Osteoblast (primary cell): ENCODE results near the gene HOTAIR. TPM values are rescaled to one million over a fixed set of nuclear protein-coding genes. Genes with fewer than 3 reads are reported as not detected.

ENCODE experiments used
- DNase-seq: peaks from one replicate; pipeline ENCODE4 v3.0.0; 2011; ENCODE audit warnings: low spot score, mixed read lengths; ENCODE audit not compliant: insufficient read length; ENCODE audit errors: missing footprints
- H2AFZ ChIP-seq: 2 replicates; pipeline ENCODE4 v1.6.0; 2011; ENCODE audit warnings: mild to moderate bottlenecking, low read length
- H3K27ac ChIP-seq: 2 replicates; pipeline ENCODE4 v1.5.1; 2011; ENCODE audit warnings: mild to moderate bottlenecking, low read depth, low read length, moderate library complexity
- H3K27me3 ChIP-seq: 2 replicates; pipeline ENCODE4 v1.6.0; 2012; ENCODE audit warnings: mild to moderate bottlenecking, control low read depth, inconsistent platforms, low read length, moderate library complexity; ENCODE audit not compliant: insufficient read depth
- H3K36me3 ChIP-seq: 2 replicates; pipeline ENCODE4 v1.5.1; 2011; ENCODE audit warnings: mild to moderate bottlenecking, low read length, control low read depth, moderate library complexity; ENCODE audit not compliant: insufficient read depth
- H3K4me1 ChIP-seq: 2 replicates; pipeline ENCODE4 v1.5.1; 2011; ENCODE audit warnings: mild to moderate bottlenecking, low read length, control low read depth, moderate library complexity; ENCODE audit not compliant: insufficient read depth
- H3K4me2 ChIP-seq: 2 replicates; pipeline ENCODE4 v1.6.0; 2011; ENCODE audit warnings: mild to moderate bottlenecking, low read length; ENCODE audit not compliant: insufficient read depth
- H3K4me3 ChIP-seq: fragments of 200-600 bp; sonication (generic); 3 replicates; pipeline ENCODE4 v1.5.1; 2012; ENCODE audit warnings: mild to moderate bottlenecking, low read length, inconsistent platforms; ENCODE audit not compliant: insufficient read depth
- H3K79me2 ChIP-seq: 2 replicates; pipeline ENCODE4 v1.6.0; 2012; ENCODE audit warnings: mild to moderate bottlenecking, low read length, control low read depth, inconsistent platforms; ENCODE audit not compliant: insufficient read depth
- H3K9me3 ChIP-seq: 2 replicates; pipeline ENCODE4 v1.5.1; 2011; ENCODE audit warnings: low read depth, low read length, control low read depth
- H4K20me1 ChIP-seq: 2 replicates; pipeline ENCODE4 v1.6.0; 2012; ENCODE audit warnings: mild to moderate bottlenecking, low read length, control low read depth; ENCODE audit not compliant: insufficient read depth
- small RNA-seq: library from RNA; depleted of rRNA; stranded (forward); fragments of <200 nt; gene quantifications from one replicate; pipeline ENCODE3, GENCODE V24; 2012
- total RNA-seq: library from RNA; depleted of rRNA; stranded (reverse); fragments of >200 nt; gene quantifications from 2 replicates; pipeline ENCODE4 v1.2.3, GENCODE V29; 2012
- TF ChIP-seq, protein P1 (sequence below): IDR thresholded peaks from 2 replicates; pipeline ENCODE4 v1.5.1; 2011; ENCODE audit warnings: mild to moderate bottlenecking, low read depth, low read length, moderate library complexity; ENCODE audit errors: extremely low read depth

Gene HOTAIR
- total RNA-seq, 1 donor: 0.72 TPM

DNA sequence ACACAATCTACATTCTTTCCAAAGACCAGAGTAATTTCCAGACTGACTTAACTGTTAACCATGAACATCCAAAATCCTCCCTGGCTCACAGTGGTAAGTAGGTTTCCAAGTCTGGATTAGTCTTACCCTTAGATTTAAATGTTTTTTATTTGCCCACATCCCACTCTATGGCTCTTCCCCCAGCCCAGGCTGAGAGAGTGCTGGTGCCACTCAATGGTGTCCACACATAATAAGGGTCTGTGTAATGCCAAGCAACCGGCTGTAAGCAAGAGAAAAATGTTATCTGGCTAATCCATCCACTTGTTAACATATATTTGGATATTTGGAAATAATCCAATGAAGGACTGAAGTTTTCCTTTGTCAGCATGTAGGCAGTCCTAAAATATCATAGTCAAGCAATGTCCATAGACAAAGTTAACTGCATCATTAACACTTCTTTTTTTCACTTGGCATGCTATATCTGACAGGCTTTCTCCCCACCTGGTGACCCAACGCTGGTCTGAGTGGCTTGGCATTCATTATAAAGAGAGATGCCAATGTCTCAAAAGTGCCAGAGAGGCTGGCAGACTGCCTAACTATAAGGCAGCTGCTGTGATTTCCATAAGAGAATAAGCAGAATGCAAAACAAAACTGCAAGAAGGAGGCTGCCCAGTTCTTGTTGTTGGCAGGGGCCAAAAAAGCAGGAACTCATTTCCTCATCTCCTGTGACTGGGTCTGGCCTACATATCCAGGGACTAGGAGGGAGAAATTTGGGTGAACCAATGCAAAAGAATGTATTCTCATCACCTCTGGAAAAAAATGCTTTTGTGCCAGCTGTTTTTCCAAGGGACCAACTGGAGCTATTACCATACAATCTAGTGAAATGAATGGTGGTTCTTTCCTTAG is 50.0 kb downstream of the HOTAIR start:
- Histone ChIP-seq H3K4me1 (no peaks in the 10 kb centered on the region), H3K4me3 (no peak overlapping the region), H3K79me2 (no peaks in the 10 kb centered on the region), H2AFZ (no peak overlapping the region), H3K4me2 (no peak overlapping the region), H3K27me3 (peaks cover 96% of the 10 kb centered on the region), H3K27ac (no peak overlapping the region), H3K9me3 (no peaks in the 10 kb centered on the region), H3K36me3 (no peaks in the 10 kb centered on the region), H4K20me1 (no peaks in the 10 kb centered on the region)
- TF ChIP-seq, protein P1, sequence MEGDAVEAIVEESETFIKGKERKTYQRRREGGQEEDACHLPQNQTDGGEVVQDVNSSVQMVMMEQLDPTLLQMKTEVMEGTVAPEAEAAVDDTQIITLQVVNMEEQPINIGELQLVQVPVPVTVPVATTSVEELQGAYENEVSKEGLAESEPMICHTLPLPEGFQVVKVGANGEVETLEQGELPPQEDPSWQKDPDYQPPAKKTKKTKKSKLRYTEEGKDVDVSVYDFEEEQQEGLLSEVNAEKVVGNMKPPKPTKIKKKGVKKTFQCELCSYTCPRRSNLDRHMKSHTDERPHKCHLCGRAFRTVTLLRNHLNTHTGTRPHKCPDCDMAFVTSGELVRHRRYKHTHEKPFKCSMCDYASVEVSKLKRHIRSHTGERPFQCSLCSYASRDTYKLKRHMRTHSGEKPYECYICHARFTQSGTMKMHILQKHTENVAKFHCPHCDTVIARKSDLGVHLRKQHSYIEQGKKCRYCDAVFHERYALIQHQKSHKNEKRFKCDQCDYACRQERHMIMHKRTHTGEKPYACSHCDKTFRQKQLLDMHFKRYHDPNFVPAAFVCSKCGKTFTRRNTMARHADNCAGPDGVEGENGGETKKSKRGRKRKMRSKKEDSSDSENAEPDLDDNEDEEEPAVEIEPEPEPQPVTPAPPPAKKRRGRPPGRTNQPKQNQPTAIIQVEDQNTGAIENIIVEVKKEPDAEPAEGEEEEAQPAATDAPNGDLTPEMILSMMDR: no peak
- DNase-seq: no peak

DNA sequence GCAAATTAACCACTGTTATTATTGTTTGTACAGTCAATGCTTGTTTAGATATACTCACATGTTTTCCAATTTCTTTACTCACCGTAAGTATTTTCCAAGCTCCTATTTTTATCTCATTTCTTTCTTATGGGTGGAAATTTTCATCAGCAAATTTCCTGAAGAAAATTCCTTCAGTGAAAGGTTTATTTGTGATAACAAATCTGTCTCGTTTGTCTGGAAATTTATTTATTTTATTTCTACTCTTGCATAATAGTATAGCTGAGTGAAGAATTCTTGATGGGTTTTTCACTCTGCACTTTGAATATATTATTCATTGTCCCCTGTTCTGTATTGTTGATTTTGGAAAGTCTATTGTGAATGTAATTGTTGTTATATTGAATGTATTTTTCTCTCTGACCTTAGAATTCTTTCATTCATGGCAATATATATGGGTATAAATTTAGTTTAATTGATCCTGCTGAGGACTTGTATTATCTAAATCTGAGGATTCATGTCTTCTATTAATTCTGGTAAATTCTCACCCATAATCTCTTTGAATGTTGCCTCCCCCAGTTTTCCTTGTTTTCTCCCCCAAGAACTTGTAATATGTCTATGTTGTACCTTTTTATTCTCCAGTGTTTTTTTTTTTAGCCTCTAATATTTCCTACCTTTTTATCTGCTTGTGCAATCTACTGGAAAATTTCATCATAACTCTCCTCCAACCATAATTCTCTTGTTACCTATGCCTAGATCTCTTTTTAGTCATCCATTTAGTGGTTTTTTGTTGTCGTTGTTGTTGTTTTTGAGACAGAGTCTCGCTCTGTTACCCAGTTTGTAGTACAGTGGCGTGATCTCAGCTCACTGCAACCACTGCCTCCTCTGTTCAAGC is 57.7 kb downstream of the HOTAIR start:
- Histone ChIP-seq H3K4me3 (no peak overlapping the region), H2AFZ (no peak overlapping the region), H3K9me3 (no peaks in the 10 kb centered on the region), H3K79me2 (no peaks in the 10 kb centered on the region), H3K27ac (no peak overlapping the region), H3K36me3 (no peaks in the 10 kb centered on the region), H4K20me1 (no peaks in the 10 kb centered on the region), H3K4me2 (no peak overlapping the region), H3K27me3 (peaks cover 63% of the 10 kb centered on the region), H3K4me1 (no peaks in the 10 kb centered on the region)
- TF ChIP-seq, protein P1: no peak
- DNase-seq: no peak

Small RNA genes within 50 kb of the gene (small RNA-seq; reads per million reads assigned to genes)
- gene AC012531.3 (not detected), gene AC012531.4 (not detected), gene MIR196A2 (8.0 reads per million, percentile 91 among the genes with 10 or more reads in this experiment), gene RF01905 (not detected), gene RF01906 (not detected)

Other genes with a start within 250 kb of the HOTAIR start
- gene CALCOCO1, start 247.5 kb downstream of the HOTAIR start, total RNA-seq: 167 and 174 TPM in 2 replicates
- not detected in 2 replicates for gene CISTR, start 223.0 kb downstream of the HOTAIR start, total RNA-seq
- gene HOXC13, start 36.1 kb downstream of the HOTAIR start, total RNA-seq: under 0.01 TPM in 1 of 2 replicates, not detected in the other
- under 0.01 TPM in 1 of 2 replicates, not detected in the other for gene HOXC12, start 20.1 kb downstream of the HOTAIR start, total RNA-seq
- 1.1 and 1.5 TPM in 2 replicates for gene HOXC11, start 1.8 kb downstream of the HOTAIR start, total RNA-seq
- 9.7 and 11.2 TPM in 2 replicates for gene HOXC10, start 10.2 kb upstream of the HOTAIR start, total RNA-seq
- gene HOXC9, start 25.2 kb upstream of the HOTAIR start, total RNA-seq: 8.3 and 11.6 TPM in 2 replicates
- gene HOXC8, start 34.0 kb upstream of the HOTAIR start, total RNA-seq: 3.2 and 5.1 TPM in 2 replicates
- gene HOXC6, start 53.5 kb upstream of the HOTAIR start, total RNA-seq: 5.6 and 7.2 TPM in 2 replicates
- 1.8 and 2.1 TPM in 2 replicates for gene HOXC5, start 58.1 kb upstream of the HOTAIR start, total RNA-seq
- 3.3 and 4.1 TPM in 2 replicates for gene HOXC4, start 78.9 kb upstream of the HOTAIR start, total RNA-seq
- gene SMUG1, start 214.0 kb upstream of the HOTAIR start, total RNA-seq: 23.5 and 36.5 TPM in 2 replicates